Measurements from ENCODE around the gene ADAMTSL2.

Gene ADAMTSL2

DNA sequence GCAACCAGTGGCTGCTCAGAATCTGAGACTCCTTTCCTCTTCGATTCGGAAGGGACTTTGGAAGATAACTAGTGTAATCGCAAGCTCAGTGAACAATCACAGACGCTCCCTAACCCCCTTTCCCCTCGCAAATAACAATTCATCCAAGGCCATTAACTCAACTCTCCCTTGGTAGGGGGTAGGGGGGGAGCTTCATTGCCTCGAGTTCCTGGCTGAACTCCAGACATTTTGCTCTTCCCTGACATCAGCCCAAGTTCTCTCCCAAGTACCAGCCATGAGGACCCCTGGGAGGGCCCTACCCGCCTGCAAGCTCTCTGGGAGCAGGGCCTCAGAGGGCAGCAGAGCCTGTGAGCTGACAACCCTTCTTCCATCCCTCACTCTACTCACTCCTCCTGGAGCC, 66.2 kb downstream of the ADAMTSL2 start:
- H2BK12ac ChIP-seq (ENCODE audit: low read length), result no peak overlapping the region
- no peak overlapping the region for H3K4ac ChIP-seq (ENCODE audit: low read length)
- H3K79me1 ChIP-seq (ENCODE audit: low read depth, low read length), result peaks cover 2% of the 10 kb centered on the region
- H3K4me1 ChIP-seq (ENCODE audit: control insufficient read depth in 2 of 2, insufficient read depth in 1 of 2, low read depth in 1 of 2, low read length in 2 of 2), result no peaks in the 10 kb centered on the region
- no peak overlapping the region for H4K91ac ChIP-seq (ENCODE audit: low read depth, low read length, poor library complexity)
- no peak overlapping the region for H2BK120ac ChIP-seq (ENCODE audit: low read depth, low read length)
- H2BK5ac ChIP-seq (ENCODE audit: low read length), result no peak overlapping the region
- H3K9me3 ChIP-seq (replicated peaks in 1 of 2; ENCODE audit: control insufficient read depth in 2 of 2, insufficient read depth in 1 of 2, low read depth in 1 of 2, low read length in 2 of 2), result peaks cover 13 to 14% of the 10 kb centered on the region in 2 donors
- no peak overlapping the region for H3K4me2 ChIP-seq (ENCODE audit: insufficient read depth, low read length, poor library complexity, severe bottlenecking)
- H3K27me3 ChIP-seq (ENCODE audit: control insufficient read depth in 3 of 3, insufficient read depth in 3 of 3, low read depth in 1 of 3, low read length in 3 of 3), result peaks cover 0 to 19% (median 0%) of the 10 kb centered on the region in 3 experiments
- H3K18ac ChIP-seq (ENCODE audit: low read length), result no peak overlapping the region
- H4K8ac ChIP-seq (ENCODE audit: low read depth, low read length), result no peak overlapping the region
- H2AK5ac ChIP-seq (ENCODE audit: low read depth, low read length), result no peak overlapping the region
- no peak overlapping the region for H3K14ac ChIP-seq (ENCODE audit: low read length)
- no peak overlapping the region for H2AFZ ChIP-seq (ENCODE audit: low read length)
- H3K27ac ChIP-seq (replicated peaks; ENCODE audit: low read length), result no peak overlapping the region
- H3K23ac ChIP-seq (ENCODE audit: low read depth, low read length, poor library complexity), result no peak overlapping the region
- H3K4me3 ChIP-seq (ENCODE audit: low read length in 2 of 2), result no peak overlapping the region
- no CpG with 5 or more reads among the region's 7 CpGs for WGBS, 2 donors (ENCODE audit: extremely low coverage in 2 of 2, insufficient read length in 2 of 2, insufficient replicate concordance in 1 of 2)
- H2BK15ac ChIP-seq (ENCODE audit: low read length), result no peak overlapping the region
- no peak for DNase-seq (ENCODE audit: low spot score)
- peaks cover 0 to 1% of the 10 kb centered on the region in 2 donors for H3K36me3 ChIP-seq (replicated peaks in 1 of 2; ENCODE audit: control insufficient read depth in 2 of 2, insufficient read depth in 2 of 2, low read length in 2 of 2)
- H3K9ac ChIP-seq (ENCODE audit: low read depth, low read length, poor library complexity), result no peak overlapping the region

- Histone ChIP-seq H3K18ac (ENCODE audit: low read length) (peak overlapping the region; percentile 74), H3K4me2 (ENCODE audit: insufficient read depth, low read length, poor library complexity, severe bottlenecking) (no peak overlapping the region), H3K4me3 (ENCODE audit: low read length in 2 of 2) (no peak overlapping the region), H2AK5ac (ENCODE audit: low read depth, low read length) (no peak overlapping the region), H3K9me3 (replicated peaks in 1 of 2; ENCODE audit: control insufficient read depth in 2 of 2, insufficient read depth in 1 of 2, low read depth in 1 of 2, low read length in 2 of 2) (peaks cover 11 to 14% of the 10 kb centered on the region in 2 donors), H4K8ac (ENCODE audit: low read depth, low read length) (no peak overlapping the region), H3K9ac (ENCODE audit: low read depth, low read length, poor library complexity) (no peak overlapping the region), H3K27me3 (ENCODE audit: control insufficient read depth in 3 of 3, insufficient read depth in 3 of 3, low read depth in 1 of 3, low read length in 3 of 3) (peaks cover 0 to 29% (median 0%) of the 10 kb centered on the region in 3 experiments), H2AFZ (ENCODE audit: low read length) (no peak overlapping the region), H2BK120ac (ENCODE audit: low read depth, low read length) (no peak overlapping the region), H4K91ac (ENCODE audit: low read depth, low read length, poor library complexity) (no peak overlapping the region), H2BK12ac (ENCODE audit: low read length) (no peak overlapping the region), H3K4me1 (ENCODE audit: control insufficient read depth in 2 of 2, insufficient read depth in 1 of 2, low read depth in 1 of 2, low read length in 2 of 2) (no peaks in the 10 kb centered on the region), H3K4ac (ENCODE audit: low read length) (no peak overlapping the region), H3K36me3 (replicated peaks in 1 of 2; ENCODE audit: control insufficient read depth in 2 of 2, insufficient read depth in 2 of 2, low read length in 2 of 2) (peaks cover 0 to 1% of the 10 kb centered on the region in 2 donors), H3K79me1 (ENCODE audit: low read depth, low read length) (peaks cover 2% of the 10 kb centered on the region), H3K23ac (ENCODE audit: low read depth, low read length, poor library complexity) (no peak overlapping the region), H2BK5ac (ENCODE audit: low read length) (no peak overlapping the region), H3K27ac (replicated peaks; ENCODE audit: low read length) (no peak overlapping the region), H2BK15ac (ENCODE audit: low read length) (no peak overlapping the region), H3K14ac (ENCODE audit: low read length) (no peak overlapping the region)
- DNase-seq (ENCODE audit: low spot score), result no peak
- no CpG with 5 or more reads among the region's 10 CpGs for WGBS, 2 donors (ENCODE audit: extremely low coverage in 2 of 2, insufficient read length in 2 of 2, insufficient replicate concordance in 1 of 2)
Measured at GRCh38 chr9:133601746-133602145, 67.2 kb downstream of the ADAMTSL2 start.

DNA sequence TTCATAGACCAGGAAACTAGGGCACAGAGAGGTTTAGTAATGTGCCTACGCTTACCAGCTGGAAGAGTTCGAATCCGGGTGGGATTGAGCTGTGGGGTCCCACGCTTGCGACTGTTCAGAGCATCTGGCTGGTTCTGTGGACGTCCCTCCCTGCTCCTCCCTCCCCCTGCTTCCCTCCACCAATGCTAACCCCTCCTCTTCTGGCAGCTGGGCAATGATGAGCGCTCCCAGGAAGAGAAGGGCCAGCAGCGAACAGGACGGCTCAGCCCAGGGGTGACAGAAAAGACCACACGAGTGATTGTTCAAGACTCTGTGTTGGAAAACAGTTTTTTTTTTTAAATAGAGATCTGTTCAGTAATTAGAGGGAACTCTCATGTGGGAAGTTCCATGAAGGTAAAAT, 67.8 kb downstream of the ADAMTSL2 start:
- peaks cover 9 to 11% of the 10 kb centered on the region in 2 donors for H3K9me3 ChIP-seq (replicated peaks in 1 of 2; ENCODE audit: control insufficient read depth in 2 of 2, insufficient read depth in 1 of 2, low read depth in 1 of 2, low read length in 2 of 2)
- H2AFZ ChIP-seq (ENCODE audit: low read length), result no peak overlapping the region
- H3K4me2 ChIP-seq (ENCODE audit: insufficient read depth, low read length, poor library complexity, severe bottlenecking), result no peak overlapping the region
- no peak overlapping the region for H3K4ac ChIP-seq (ENCODE audit: low read length)
- no peak overlapping the region for H3K27ac ChIP-seq (replicated peaks; ENCODE audit: low read length)
- no peaks in the 10 kb centered on the region for H3K4me1 ChIP-seq (ENCODE audit: control insufficient read depth in 2 of 2, insufficient read depth in 1 of 2, low read depth in 1 of 2, low read length in 2 of 2)
- peak overlapping the region; percentile 74 for H3K18ac ChIP-seq (ENCODE audit: low read length)
- no peak overlapping the region for H2BK12ac ChIP-seq (ENCODE audit: low read length)
- no peak overlapping the region for H3K23ac ChIP-seq (ENCODE audit: low read depth, low read length, poor library complexity)
- H3K36me3 ChIP-seq (replicated peaks in 1 of 2; ENCODE audit: control insufficient read depth in 2 of 2, insufficient read depth in 2 of 2, low read length in 2 of 2), result peaks cover 0 to 1% of the 10 kb centered on the region in 2 donors
- no peak overlapping the region for H2BK120ac ChIP-seq (ENCODE audit: low read depth, low read length)
- H2BK5ac ChIP-seq (ENCODE audit: low read length), result no peak overlapping the region
- peaks cover 2% of the 10 kb centered on the region for H3K79me1 ChIP-seq (ENCODE audit: low read depth, low read length)
- no peak overlapping the region for H3K14ac ChIP-seq (ENCODE audit: low read length)
- no peak overlapping the region for H2BK15ac ChIP-seq (ENCODE audit: low read length)
- H4K8ac ChIP-seq (ENCODE audit: low read depth, low read length), result no peak overlapping the region
- no peak overlapping the region for H4K91ac ChIP-seq (ENCODE audit: low read depth, low read length, poor library complexity)
- WGBS, 2 donors (ENCODE audit: extremely low coverage in 2 of 2, insufficient read length in 2 of 2, insufficient replicate concordance in 1 of 2), result no CpG with 5 or more reads among the region's 10 CpGs
- peaks cover 0 to 34% (median 3%) of the 10 kb centered on the region in 3 experiments for H3K27me3 ChIP-seq (ENCODE audit: control insufficient read depth in 3 of 3, insufficient read depth in 3 of 3, low read depth in 1 of 3, low read length in 3 of 3)
- H3K9ac ChIP-seq (ENCODE audit: low read depth, low read length, poor library complexity), result no peak overlapping the region
- no peak for DNase-seq (ENCODE audit: low spot score)
- no peak overlapping the region for H3K4me3 ChIP-seq (ENCODE audit: low read length in 2 of 2)
- no peak overlapping the region for H2AK5ac ChIP-seq (ENCODE audit: low read depth, low read length)

GRCh38 chr9:133603135-133603927, 68.8 kb downstream of the ADAMTSL2 start:
- H2BK15ac ChIP-seq (ENCODE audit: low read length), result no peak overlapping the region
- no peak overlapping the region for H3K4ac ChIP-seq (ENCODE audit: low read length)
- no peak overlapping the region for H3K18ac ChIP-seq (ENCODE audit: low read length)
- H3K4me2 ChIP-seq (ENCODE audit: insufficient read depth, low read length, poor library complexity, severe bottlenecking), result no peak overlapping the region
- no peak overlapping the region for H3K27ac ChIP-seq (replicated peaks; ENCODE audit: low read length)
- H4K8ac ChIP-seq (ENCODE audit: low read depth, low read length), result no peak overlapping the region
- H3K79me1 ChIP-seq (ENCODE audit: low read depth, low read length), result peaks cover 2% of the 10 kb centered on the region
- no peak overlapping the region for H2AK5ac ChIP-seq (ENCODE audit: low read depth, low read length)
- no peak overlapping the region for H3K23ac ChIP-seq (ENCODE audit: low read depth, low read length, poor library complexity)
- DNase-seq (ENCODE audit: low spot score), result no peak
- peak overlapping the region; percentile 25 for H3K14ac ChIP-seq (ENCODE audit: low read length)
- H2BK12ac ChIP-seq (ENCODE audit: low read length), result no peak overlapping the region
- peaks cover 0 to 45% (median 12%) of the 10 kb centered on the region in 3 experiments for H3K27me3 ChIP-seq (ENCODE audit: control insufficient read depth in 3 of 3, insufficient read depth in 3 of 3, low read depth in 1 of 3, low read length in 3 of 3)
- WGBS, 2 donors (ENCODE audit: extremely low coverage in 2 of 2, insufficient read length in 2 of 2, insufficient replicate concordance in 1 of 2), result no CpG with 5 or more reads among the region's 14 CpGs
- no peak overlapping the region for H2AFZ ChIP-seq (ENCODE audit: low read length)
- no peak overlapping the region for H3K4me3 ChIP-seq (ENCODE audit: low read length in 2 of 2)
- H2BK120ac ChIP-seq (ENCODE audit: low read depth, low read length), result no peak overlapping the region
- peaks cover 0 to 1% of the 10 kb centered on the region in 2 donors for H3K36me3 ChIP-seq (replicated peaks in 1 of 2; ENCODE audit: control insufficient read depth in 2 of 2, insufficient read depth in 2 of 2, low read length in 2 of 2)
- no peak overlapping the region for H4K91ac ChIP-seq (ENCODE audit: low read depth, low read length, poor library complexity)
- H3K9me3 ChIP-seq (replicated peaks in 1 of 2; ENCODE audit: control insufficient read depth in 2 of 2, insufficient read depth in 1 of 2, low read depth in 1 of 2, low read length in 2 of 2), result peaks cover 0 to 8% of the 10 kb centered on the region in 2 donors
- no peak overlapping the region for H2BK5ac ChIP-seq (ENCODE audit: low read length)
- no peak overlapping the region for H3K9ac ChIP-seq (ENCODE audit: low read depth, low read length, poor library complexity)
- no peaks in the 10 kb centered on the region for H3K4me1 ChIP-seq (ENCODE audit: control insufficient read depth in 2 of 2, insufficient read depth in 1 of 2, low read depth in 1 of 2, low read length in 2 of 2)
